NCI-H2227 (cell line): Measurements from ENCODE around the gene GNB1.
"Not testable (repeated sequence)": the region's sequence is repeated elsewhere in the genome, so short reads cannot be mapped to it uniquely, and the experiment has no call there.

Source experiments
- DNase-seq: peaks from one replicate; lab custom pipeline; 2025; ENCODE audit not compliant: unreplicated experiment; lab: John Stamatoyannopoulos, UW

GNB1 gene

GRCh38 chr1:1861761-1862310 is 29.1 kb downstream of the GNB1 start:
- not testable (repeated sequence) for DNase-seq

GRCh38 chr1:1861339-1861730 is 29.6 kb downstream of the GNB1 start:
- no peak for DNase-seq

GRCh38 chr1:1859970-1860697 is 30.8 kb downstream of the GNB1 start:
- not testable (repeated sequence) for DNase-seq

DNA sequence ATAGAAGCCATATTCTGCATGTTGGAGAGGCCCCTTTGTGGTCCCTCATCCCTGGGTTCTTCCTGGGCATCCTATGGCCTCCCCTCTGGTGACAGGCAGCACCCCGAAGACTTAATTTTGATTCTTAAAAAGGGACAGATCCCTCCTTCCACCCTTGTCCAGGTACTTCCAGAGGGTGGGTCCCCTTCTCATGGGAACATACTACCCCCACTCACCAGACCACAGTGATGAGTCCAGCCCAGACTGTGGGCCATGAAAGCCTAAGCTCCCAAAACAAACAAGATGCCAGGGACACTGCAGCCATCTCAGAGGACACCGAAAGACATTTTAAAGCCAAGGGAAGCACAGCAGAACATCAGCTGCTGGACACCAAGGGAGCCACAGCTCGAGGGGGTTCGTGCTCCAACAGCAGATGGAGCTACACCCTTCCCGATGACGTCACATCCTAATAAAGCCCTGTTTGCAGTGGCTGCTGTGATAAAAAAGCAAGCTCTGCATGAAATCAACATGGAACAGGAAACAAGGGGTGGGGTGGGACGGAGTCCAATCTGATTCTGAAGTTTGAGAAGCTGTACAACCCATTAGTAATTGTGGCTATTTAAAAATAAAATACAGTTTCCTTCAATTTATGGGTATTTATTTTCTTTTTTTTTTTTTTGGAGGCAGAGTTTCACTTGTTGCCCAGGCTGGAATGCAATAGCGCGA is 32.4 kb downstream of the GNB1 start:
- peak; percentile 56 for DNase-seq

DNA sequence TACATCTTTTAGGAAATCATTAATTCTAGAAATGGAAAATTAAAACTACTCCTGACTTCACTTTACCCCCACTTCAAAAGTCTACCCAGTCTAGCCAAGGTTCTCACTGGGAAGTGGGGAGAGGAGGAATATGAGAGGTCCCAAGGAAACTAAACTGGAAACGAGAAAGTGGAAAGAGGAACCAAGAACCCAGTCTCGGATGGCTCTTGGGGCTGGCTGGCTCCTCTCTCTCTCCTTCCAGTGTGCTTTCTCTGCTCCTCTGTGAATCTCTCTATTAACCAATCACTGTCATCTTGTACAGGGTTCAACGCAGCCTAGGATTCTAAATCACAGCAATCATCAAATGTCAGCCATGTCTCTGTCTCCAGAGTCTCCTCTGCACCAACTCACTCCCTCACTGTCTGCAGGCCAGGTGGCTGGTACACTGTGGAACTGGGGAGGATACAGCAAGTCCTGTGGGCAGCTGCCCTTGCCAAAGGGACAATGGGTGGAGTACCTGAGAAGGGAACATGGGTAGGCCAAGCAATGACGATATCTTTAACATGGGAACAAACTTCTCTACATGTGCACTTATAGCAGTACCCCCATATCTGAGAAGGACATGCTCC is 33.7 kb downstream of the GNB1 start:
- no peak for DNase-seq

DNA sequence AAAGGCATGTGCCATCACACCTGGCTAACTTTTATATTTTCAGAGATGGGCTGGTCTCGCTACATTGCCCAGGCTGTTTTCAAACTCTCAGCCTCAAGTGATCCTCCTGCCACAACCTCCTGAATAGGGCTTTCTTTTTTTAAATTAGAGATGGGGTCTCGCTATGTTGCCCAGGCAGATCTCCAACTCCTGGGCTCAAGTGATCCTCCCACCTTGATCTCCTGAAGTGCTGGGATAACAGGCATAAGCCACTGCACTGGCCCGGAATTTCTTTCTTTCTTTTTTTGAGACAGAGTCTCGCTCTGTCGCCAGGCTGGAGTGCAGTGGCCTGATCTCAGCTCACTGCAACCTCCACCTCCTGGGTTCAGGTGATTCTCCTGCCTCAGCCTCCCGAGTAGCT is 34.7 kb downstream of the GNB1 start:
- not testable (repeated sequence) for DNase-seq

DNA sequence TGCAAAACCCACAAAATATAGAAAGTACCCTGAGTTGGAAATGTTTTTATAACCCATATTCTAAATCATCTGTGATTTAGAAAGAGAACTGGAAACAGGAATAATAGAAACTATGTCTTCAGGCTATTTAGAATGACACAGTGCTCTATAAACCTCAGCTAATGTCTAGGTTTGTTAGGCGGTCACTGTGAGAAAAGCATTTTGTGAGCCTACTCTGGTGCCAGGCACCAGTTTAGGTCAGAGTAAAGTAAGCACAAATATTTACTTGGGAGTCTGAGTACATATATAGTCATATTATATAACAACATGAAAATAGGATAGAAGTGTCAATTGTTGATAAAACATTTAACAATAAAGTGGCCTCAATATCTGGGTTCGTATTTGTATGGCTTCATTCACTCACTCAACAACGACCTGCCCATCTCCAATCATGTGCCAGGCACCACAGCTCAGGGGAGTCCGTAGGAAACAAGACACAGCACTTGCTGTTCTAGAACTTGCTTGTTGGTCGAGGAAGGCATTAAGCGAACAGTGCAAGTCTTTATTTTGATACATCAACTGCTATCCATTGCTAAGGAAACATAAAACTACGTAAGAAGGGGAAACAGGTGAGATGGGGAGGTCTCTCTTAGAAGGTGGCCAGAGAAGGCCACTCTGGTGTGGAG is 37.2 kb downstream of the GNB1 start:
- DNase-seq: no peak

GRCh38 chr1:1852619-1853414 is 38.1 kb downstream of the GNB1 start:
- no peak for DNase-seq

- DNase-seq: no peak
Observed at GRCh38 chr1:1847890-1848289, 43.0 kb downstream of the GNB1 start.

- DNase-seq: no peak
Observed at GRCh38 chr1:1847061-1847850, 43.6 kb downstream of the GNB1 start.

DNA sequence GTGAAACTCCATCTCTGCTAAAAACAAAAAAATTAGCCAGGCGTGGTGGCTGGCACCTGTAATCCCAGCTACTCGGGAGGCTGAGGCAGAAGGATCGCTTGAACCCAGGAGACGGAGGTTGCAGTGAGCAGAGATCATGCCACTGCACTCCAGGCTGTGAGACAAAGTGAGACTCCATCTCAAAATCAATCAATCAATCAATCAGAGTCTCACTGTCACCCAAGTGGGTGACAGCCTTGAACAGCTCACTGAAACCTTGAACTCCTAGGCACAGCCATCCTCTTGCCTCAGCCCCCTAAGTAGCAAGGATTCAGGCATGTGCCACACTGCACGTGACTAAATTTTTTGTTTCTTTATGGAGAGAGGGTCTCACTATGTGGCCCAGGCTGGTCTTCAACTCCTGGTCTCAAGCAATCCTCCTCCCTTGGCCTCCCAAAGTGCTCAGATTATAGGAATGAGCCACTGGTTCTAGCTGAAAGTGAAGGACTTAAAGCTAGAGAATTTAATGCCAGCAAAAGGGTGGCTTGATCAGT is 44.4 kb downstream of the GNB1 start:
- no peak for DNase-seq

GRCh38 chr1:1842360-1843146 is 48.3 kb downstream of the GNB1 start:
- peak; percentile 21 for DNase-seq

GRCh38 chr1:1841575-1841995 is 49.3 kb downstream of the GNB1 start:
- peak; percentile 13 for DNase-seq

DNA sequence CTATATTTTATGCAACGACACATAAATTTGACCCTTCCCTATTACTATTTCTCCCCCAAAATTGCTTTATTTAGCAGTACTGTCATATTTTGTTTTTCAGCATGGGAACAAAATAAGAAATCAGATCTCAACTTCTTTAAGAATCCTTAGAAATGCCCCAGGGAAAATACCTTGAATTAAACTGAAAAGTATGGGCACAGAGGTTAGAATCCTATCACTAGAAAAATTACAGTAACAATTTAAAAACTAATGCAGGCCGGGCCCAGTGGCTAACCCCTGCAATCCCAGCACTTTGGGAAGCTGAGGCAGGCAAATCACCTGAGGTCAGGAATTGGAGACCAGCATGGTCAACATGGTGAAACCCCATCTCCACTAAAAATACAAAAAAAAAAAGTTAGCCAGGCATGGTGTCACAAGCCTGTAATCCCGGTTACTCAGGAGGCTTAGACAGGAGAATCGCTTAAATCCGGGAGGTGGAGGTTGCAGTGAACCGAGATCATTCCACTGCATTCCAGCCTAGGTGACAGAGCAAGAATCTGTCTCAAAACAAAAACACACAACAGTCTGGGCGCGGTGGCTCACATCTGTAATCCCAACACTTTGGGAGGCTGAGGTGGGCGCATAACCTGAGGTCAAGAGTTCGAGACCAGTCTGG is 51.4 kb downstream of the GNB1 start:
- DNase-seq: no peak

DNA sequence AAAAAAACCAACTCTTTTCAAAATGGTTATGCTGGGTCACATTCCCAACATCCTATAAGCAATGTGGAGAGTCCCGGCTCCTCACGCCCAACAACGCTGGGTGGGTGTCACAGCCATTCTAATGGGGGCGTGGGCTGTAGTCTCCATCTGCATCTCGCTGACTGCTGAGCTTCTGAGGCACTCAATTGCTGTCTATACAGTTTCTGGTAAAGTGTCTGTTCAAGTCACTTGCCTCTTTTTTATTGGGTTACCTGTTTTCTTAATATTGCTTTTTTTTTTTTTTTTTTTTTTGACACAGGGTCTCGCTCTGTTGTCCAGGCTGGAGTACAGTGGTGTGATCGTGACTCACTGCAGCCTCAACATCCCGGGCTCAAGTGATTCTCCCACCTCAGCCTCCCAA is 54.8 kb downstream of the GNB1 start:
- no peak for DNase-seq

DNA sequence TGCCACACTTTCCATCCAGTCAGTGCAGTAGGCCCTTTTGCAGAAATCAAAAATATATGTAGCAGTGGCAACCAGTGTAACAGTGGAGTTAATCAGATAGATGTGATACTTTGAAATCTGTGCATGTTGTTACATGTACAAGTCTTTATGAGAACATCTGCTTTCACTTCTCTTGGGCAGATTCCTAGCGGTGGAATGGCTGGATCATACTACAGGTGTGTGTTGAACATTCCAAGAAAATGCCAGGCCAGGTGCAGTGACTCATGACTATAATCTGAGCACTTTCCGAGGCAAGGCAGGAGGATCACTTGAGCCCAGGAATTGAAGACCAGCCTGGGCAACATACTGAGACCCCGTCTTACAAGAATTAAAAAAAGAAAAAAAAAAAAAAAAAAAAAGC is 55.3 kb downstream of the GNB1 start:
- DNase-seq: no peak

DNA sequence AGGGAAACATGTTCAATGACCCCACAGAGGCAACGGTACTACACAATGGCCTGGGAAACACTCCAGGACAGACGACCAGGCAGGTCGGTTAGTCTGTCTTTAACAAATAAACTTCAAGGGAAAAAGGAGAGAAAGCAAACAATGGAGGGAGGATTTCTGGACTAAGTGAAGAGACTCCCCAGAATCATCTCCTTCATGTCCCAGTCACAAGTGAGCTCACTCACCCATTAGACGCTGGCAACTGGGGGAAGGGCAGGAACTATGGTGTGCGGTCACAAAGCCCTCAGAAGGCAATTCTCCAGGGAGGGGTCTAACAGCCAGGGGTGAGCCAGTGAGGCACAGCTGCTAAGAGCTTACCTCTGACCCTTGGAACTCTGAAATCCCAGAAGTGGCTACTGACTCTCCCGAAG is 57.0 kb downstream of the GNB1 start:
- DNase-seq: peak; percentile 17

DNA sequence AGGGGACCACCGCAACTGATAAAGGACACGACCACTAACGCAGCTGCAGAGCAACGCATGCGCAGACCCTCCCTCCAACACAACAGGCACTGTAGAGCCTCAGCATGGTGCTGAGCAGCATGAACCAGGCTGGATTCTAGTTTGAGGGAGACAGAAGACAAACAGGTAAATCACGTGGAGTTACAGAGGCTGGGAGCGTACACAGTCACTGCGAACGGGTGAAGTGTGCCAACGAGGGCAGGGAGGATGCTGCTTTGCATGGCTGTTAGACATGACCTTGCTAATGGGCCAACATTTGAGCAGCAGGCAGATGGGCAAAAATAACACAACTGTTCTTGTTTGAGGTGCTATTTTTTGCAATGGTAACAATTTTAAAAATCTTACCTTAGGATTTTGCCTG is 57.4 kb downstream of the GNB1 start:
- no peak for DNase-seq
